ENCODE data around the gene CRIP2. TPM values are rescaled to one million over a fixed set of nuclear protein-coding genes. Genes with fewer than 3 reads are reported as not detected.

The CRIP2 gene
- total and polyA plus RNA-seq, 2 experiments from 2014 or later = 188 to 319 TPM

DNA sequence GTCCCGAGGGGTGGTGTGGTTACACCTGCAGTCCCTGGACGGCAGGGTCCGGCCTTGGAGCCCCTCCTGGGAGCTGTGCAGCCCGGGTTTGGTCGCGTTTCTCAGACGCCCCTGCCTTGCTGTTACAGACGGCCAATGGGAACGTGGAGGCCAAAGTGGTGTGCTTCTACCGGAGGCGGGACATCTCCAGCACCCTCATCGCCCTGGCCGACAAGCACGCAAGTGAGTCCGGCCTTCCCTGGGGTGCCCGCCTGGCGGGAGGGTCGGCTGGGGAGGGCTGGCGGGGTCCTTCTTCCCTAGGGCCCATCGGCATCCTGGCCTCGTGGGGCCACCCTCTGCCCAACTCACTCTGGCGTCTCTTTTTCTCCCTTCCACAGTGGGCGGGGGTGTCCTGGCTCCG is 29.3 kb upstream of the CRIP2 start:
- H2AFZ ChIP-seq = no peak overlapping the region
- in situ Hi-C loops (cut with MboI) = no loop called here

DNA sequence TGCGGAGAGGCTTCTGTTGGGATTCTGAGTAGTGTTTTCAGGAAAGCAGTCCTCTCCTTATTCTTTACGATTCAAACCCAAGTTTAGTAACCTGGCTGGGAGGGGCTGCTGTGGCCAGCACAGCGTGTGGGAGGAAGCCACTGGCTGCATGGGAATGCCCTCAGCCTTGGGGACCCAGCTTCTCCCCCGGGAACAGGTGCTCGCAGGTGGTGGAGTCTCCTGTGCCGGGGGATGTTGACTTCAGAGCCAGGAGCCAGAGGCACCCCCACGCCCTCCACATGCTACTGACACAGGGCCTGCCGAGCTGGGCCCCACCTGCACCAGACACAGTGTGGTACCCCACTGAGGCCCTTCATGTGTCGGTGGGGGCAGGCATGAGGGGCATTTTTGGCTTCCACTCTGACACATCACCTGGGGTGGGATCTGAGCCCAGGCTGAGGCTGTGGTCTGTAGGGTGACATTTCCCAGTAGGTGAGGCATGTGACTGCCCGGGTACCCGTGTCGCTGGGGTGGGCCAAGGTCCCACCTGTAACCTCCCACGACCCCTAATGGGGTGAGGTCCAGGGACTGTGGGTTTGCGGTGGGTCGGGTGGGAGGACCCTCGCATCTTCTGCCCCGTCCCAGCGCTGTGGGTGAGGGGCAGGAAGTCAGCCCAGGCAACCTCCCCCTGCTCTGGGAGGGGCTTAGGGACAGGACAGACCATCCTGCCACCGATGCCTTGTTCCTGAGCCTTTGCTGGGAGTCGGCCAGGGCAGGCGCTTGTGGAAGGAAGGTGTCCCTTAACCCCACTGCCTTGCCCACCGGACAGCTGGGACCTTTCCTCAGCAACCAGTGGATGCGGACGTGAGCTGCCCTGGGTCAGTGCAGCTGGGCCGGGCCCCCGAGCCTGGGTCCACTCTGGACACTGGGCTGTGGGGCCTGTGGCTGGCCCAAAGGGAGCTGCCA is 28.4 kb upstream of the CRIP2 start:
- Histone ChIP-seq H3K9ac (no peak overlapping the region), H3K4me2 (ENCODE audit: unreplicated experiment) (no peak overlapping the region), H3K79me2 (ENCODE audit: insufficient read depth) (peaks cover 15% of the 10 kb centered on the region; the same call in 1 of the 2 replicates), H2AFZ (no peak overlapping the region), H3K27me3 (replicated peaks; ENCODE audit: insufficient read depth) (no peaks in the 10 kb centered on the region), H4K20me1 (ENCODE audit: insufficient read depth) (no peaks in the 10 kb centered on the region), H3K9me2 (ENCODE audit: insufficient read depth) (no peaks in the 10 kb centered on the region), H3K4me3 (no peak overlapping the region), H3F3A (ENCODE audit: insufficient read depth) (no peaks in the 10 kb centered on the region), H3K9me3 (ENCODE audit: low read depth) (no peaks in the 10 kb centered on the region), H3K4me1 (ENCODE audit: insufficient read depth) (no peaks in the 10 kb centered on the region), H3K27ac (no peak overlapping the region), H3K36me3 (ENCODE audit: low read depth) (no peaks in the 10 kb centered on the region; the same call in 1 of the 2 replicates)
- TF ChIP-seq EZH2phosphoT487 (IDR thresholded peaks at IDR 0.05; ENCODE audit: insufficient read depth, low read depth) (no peak), EZH2 (IDR thresholded peaks at IDR 0.05; ENCODE audit: insufficient read depth, poor library complexity, severe bottlenecking) (no peak)
- 93 to 95% methylated on average over 24 to 25 of the region's 26 CpGs for WGBS, 2 experiments (ENCODE audit: low coverage in 1 of 2, low lambda C conversion rate in 2 of 2, missing lambda C conversion rate in 2 of 2)
- in situ Hi-C loops (cut with MboI) = no loop called here
- no peak for DNase-seq

More for the DNA sequence above, 29.3 kb upstream of the CRIP2 start:
- Histone ChIP-seq H3F3A (ENCODE audit: insufficient read depth) (no peaks in the 10 kb centered on the region), H3K27ac (no peak overlapping the region), H3K79me2 (ENCODE audit: insufficient read depth) (peaks cover 23% of the 10 kb centered on the region; the same call in 1 of the 2 replicates), H3K36me3 (ENCODE audit: low read depth) (no peaks in the 10 kb centered on the region; the same call in 1 of the 2 replicates), H3K9me2 (ENCODE audit: insufficient read depth) (no peaks in the 10 kb centered on the region), H4K20me1 (ENCODE audit: insufficient read depth) (no peaks in the 10 kb centered on the region), H3K4me1 (ENCODE audit: insufficient read depth) (no peaks in the 10 kb centered on the region), H3K9ac (no peak overlapping the region), H3K4me3 (no peak overlapping the region), H3K27me3 (replicated peaks; ENCODE audit: insufficient read depth) (no peaks in the 10 kb centered on the region), H3K4me2 (ENCODE audit: unreplicated experiment) (no peak overlapping the region), H3K9me3 (ENCODE audit: low read depth) (no peaks in the 10 kb centered on the region)
- 85 to 91% methylated on average over 13 to 24 of the region's 24 CpGs for WGBS, 2 experiments (ENCODE audit: low coverage in 1 of 2, low lambda C conversion rate in 2 of 2, missing lambda C conversion rate in 2 of 2)
- DNase-seq = no peak
- TF ChIP-seq EZH2 (IDR thresholded peaks at IDR 0.05; ENCODE audit: insufficient read depth, poor library complexity, severe bottlenecking) (no peak), EZH2phosphoT487 (IDR thresholded peaks at IDR 0.05; ENCODE audit: insufficient read depth, low read depth) (no peak)

DNA sequence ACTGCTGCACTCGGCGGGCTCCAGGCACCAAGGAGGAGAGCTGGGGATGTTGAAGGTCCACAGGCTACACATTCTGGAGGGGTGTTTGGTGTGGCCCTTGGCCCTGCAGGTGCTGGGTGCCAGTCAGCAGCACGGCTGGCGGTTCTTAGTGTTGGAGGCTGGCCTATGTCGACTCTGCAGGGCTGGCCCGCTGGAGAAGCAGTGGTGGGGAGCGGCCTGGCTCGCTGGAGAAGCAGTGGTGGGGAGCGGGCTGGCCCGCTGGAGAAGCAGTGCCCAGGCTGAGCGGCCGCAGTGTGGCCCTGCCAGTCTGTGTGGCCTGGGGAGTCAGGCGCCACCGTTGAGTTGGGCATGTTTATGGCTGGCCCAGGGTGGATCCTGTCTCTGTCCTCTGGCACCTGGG is 27.6 kb upstream of the CRIP2 start:
- no peaks in the 10 kb centered on the region; the same call in 1 of the 2 replicates for H3K36me3 ChIP-seq (ENCODE audit: low read depth)
- H3K9ac ChIP-seq = no peak overlapping the region
- TF ChIP-seq EZH2 (IDR thresholded peaks at IDR 0.05; ENCODE audit: insufficient read depth, poor library complexity, severe bottlenecking) (no peak), EZH2phosphoT487 (IDR thresholded peaks at IDR 0.05; ENCODE audit: insufficient read depth, low read depth) (no peak)
- H3K27me3 ChIP-seq (replicated peaks; ENCODE audit: insufficient read depth) = no peaks in the 10 kb centered on the region
- H3K4me3 ChIP-seq = no peak overlapping the region
- H3K4me2 ChIP-seq (ENCODE audit: unreplicated experiment) = no peak overlapping the region
- H2AFZ ChIP-seq = no peak overlapping the region
- H3K9me3 ChIP-seq (ENCODE audit: low read depth) = no peaks in the 10 kb centered on the region
- no peaks in the 10 kb centered on the region for H3F3A ChIP-seq (ENCODE audit: insufficient read depth)
- in situ Hi-C loops (cut with MboI) = no loop called here
- DNase-seq = no peak
- no peaks in the 10 kb centered on the region for H3K4me1 ChIP-seq (ENCODE audit: insufficient read depth)
- no peak overlapping the region for H3K27ac ChIP-seq
- H4K20me1 ChIP-seq (ENCODE audit: insufficient read depth) = no peaks in the 10 kb centered on the region
- peaks cover 14% of the 10 kb centered on the region; the same call in 1 of the 2 replicates for H3K79me2 ChIP-seq (ENCODE audit: insufficient read depth)
- no peaks in the 10 kb centered on the region for H3K9me2 ChIP-seq (ENCODE audit: insufficient read depth)
- WGBS, 2 experiments (ENCODE audit: low coverage in 1 of 2, low lambda C conversion rate in 2 of 2, missing lambda C conversion rate in 2 of 2) = 80 to 81% methylated on average over 14 of the region's 14 CpGs

DNA sequence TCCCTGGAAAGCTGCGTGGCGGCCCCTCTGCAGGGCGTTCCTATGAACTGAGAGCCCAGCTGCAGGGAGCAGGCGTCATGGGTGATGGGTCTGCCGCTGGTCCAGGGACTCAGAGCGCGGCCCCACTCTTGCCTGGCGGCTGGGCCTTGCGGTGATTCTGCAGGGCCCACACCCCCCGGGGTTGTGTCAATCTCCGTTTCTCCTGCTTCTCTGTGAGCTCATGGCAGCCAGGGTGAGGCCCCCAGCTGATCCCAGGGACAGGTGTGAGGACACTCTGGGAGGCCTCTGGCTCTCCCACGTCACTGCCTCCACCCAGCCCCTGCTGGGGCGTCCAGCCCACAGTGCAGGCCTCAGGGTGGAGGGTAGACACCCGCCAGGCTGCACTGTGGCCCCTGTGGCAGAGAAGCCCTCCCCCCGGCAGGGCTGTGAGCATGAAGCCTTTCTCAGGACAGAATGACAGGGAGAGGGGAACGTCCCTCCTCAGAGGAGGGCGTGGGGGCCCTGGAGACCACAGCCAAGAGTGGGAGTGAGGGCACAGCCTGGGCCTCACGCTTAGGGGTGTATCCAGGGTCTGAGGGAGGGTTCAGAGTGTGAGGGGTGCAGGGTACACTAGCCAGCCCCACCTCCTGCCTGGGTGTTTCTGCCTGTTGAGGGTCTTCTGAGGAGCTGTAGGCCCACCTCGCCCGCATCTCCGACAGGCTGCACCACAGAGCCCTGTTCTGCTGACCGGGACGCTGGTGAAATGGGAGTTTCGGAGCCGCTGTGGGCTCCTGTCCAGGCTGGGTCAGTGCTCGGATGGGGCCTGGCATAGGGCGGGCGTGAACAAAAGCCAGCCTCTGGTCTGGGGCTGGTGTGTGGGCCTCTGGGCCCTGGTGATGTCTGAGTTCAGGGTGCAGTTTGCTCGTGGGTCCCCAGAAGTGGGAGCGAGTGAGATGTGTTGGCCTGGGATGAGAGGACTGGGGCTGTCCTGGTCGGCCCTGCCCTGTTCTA is 26.7 kb upstream of the CRIP2 start:
- in situ Hi-C loops (cut with MboI) = no loop called here
- no peaks in the 10 kb centered on the region for H3K9me3 ChIP-seq (ENCODE audit: low read depth)
- no peaks in the 10 kb centered on the region for H3K9me2 ChIP-seq (ENCODE audit: insufficient read depth)
- H4K20me1 ChIP-seq (ENCODE audit: insufficient read depth) = no peaks in the 10 kb centered on the region
- peak overlapping the region; percentile 72 for H3K9ac ChIP-seq
- no peaks in the 10 kb centered on the region for H3K27me3 ChIP-seq (replicated peaks; ENCODE audit: insufficient read depth)
- H3K27ac ChIP-seq = 0 out of 2 replicates have a peak overlapping the region, but pooled peaks have one; percentile 23
- TF ChIP-seq EZH2phosphoT487 (IDR thresholded peaks at IDR 0.05; ENCODE audit: insufficient read depth, low read depth) (no peak), EZH2 (IDR thresholded peaks at IDR 0.05; ENCODE audit: insufficient read depth, poor library complexity, severe bottlenecking) (no peak)
- no peaks in the 10 kb centered on the region for H3K4me1 ChIP-seq (ENCODE audit: insufficient read depth)
- H2AFZ ChIP-seq = no peak overlapping the region
- H3K79me2 ChIP-seq (ENCODE audit: insufficient read depth) = peaks cover 14% of the 10 kb centered on the region; the same call in 1 of the 2 replicates
- H3K4me3 ChIP-seq = no peak overlapping the region
- no peak for DNase-seq
- H3K36me3 ChIP-seq (ENCODE audit: low read depth) = no peaks in the 10 kb centered on the region; the same call in 1 of the 2 replicates
- no peaks in the 10 kb centered on the region for H3F3A ChIP-seq (ENCODE audit: insufficient read depth)
- no peak overlapping the region for H3K4me2 ChIP-seq (ENCODE audit: unreplicated experiment)
- 74 to 78% methylated on average over 31 of the region's 31 CpGs for WGBS, 2 experiments (ENCODE audit: low coverage in 1 of 2, low lambda C conversion rate in 2 of 2, missing lambda C conversion rate in 2 of 2)
